PFSK-1 (cell line): ENCODE measurements around the gene KLHL22.

ENCODE experiments used
- FOXP2 ChIP-seq: optimal IDR thresholded peaks from 2 replicates; pipeline ENCODE3; 2011; ENCODE audit warnings: borderline replicate concordance, control low read depth, inconsistent platforms; ENCODE audit not compliant: insufficient read depth; ENCODE audit errors: extremely low read length, extremely low read depth
- POLR2AphosphoS5 ChIP-seq: IDR thresholded peaks from 2 replicates; pipeline ENCODE4 v1.6.1; 2012; ENCODE audit warnings: low read depth, mild to moderate bottlenecking, control low read depth, low read length, moderate library complexity
- REST ChIP-seq, 2 experiments: IDR thresholded peaks; 2 replicates each; pipeline versions ENCODE4 v1.6.1 to v1.8.0; 2011 to 2012; ENCODE audit warnings: low read depth in 2 of 2, low read length in 2 of 2, control low read depth in 1 of 2, inconsistent platforms in 1 of 2, mild to moderate bottlenecking in 1 of 2, moderate library complexity in 1 of 2; ENCODE audit not compliant: insufficient read depth in 1 of 2
- SIN3A ChIP-seq: IDR thresholded peaks from 2 replicates; pipeline ENCODE4 v1.6.1; 2012; ENCODE audit warnings: mild to moderate bottlenecking, low read length, moderate library complexity, borderline replicate concordance; ENCODE audit not compliant: insufficient read depth
- TAF1 ChIP-seq: IDR thresholded peaks from 2 replicates; pipeline ENCODE4 v1.6.1; 2012; ENCODE audit warnings: low read length, control low read depth, borderline replicate concordance; ENCODE audit not compliant: insufficient read depth

The KLHL22 gene

DNA sequence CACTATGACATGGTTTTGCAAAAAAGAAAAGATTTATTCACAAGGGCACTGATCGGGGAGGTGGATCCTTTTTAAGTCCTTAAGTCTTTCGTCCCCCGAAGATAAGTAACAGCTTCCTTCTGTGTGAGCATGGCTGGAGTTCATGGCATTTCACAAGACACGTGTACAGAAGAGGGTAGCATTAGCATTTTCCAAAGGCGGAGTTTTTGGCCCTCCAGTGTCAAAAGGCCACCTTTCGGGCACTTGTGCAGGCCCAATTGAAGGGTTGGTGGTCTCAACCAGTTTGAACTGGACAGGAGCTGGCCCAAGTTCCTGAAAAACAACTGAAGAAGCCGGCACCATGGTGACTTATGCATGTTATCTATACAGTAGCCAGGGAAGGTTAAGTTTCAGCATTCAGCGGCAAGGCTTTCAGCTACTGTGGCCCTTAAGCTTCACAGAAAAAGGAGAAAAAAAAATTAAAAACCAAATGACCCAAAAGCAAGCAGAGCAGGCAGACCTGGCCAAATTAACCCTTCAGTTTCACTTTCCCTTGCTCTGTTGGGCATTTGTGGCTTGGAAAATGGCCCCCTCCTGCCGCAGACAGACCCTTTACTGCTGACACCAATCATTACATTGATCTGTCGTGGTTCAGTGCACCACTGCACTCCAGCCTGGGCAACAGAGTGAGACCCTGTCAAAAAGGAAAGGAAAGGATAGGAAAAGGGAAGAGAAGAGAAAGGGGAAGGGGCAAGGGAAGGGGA, 83.0 kb downstream of the KLHL22 start:
- TF ChIP-seq FOXP2 (no peak), TAF1 (no peak), REST (IDR thresholded peaks at IDR 0.05; ENCODE audit: insufficient read depth in 1 of 2, low read depth in 2 of 2, low read length in 2 of 2) (no peak), SIN3A (no peak), POLR2AphosphoS5 (no peak)

DNA sequence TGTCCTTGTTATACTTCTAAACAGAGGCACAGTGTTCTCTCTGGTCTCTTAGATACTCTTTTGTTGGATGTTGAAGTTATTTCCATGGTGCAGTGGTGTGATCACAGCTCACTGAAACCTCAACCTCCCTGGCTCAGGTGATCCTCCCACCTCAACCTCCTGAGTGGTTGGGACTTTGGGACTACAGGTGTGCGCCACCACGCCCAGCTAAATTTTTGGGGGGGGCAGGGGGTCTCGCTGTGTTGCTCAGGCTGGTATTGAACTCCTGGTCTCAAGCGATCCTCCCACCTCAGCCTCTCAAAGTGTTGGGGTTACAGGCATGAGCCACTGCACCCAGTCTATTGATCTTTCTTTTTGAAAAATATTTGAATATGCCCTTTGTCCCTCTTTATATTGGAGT, 86.7 kb downstream of the KLHL22 start:
- no peak for TF ChIP-seq POLR2AphosphoS5
- no peak for TF ChIP-seq SIN3A
- TF ChIP-seq TAF1 = no peak
- TF ChIP-seq FOXP2 = no peak
- no peak for TF ChIP-seq REST (IDR thresholded peaks at IDR 0.05; ENCODE audit: insufficient read depth in 1 of 2, low read depth in 2 of 2, low read length in 2 of 2)

GRCh38 chr22:20407829-20408228, 87.8 kb downstream of the KLHL22 start:
- TF ChIP-seq TAF1 = no peak
- no peak for TF ChIP-seq REST (IDR thresholded peaks at IDR 0.05; ENCODE audit: insufficient read depth in 1 of 2, low read depth in 2 of 2, low read length in 2 of 2)
- TF ChIP-seq FOXP2 = no peak
- TF ChIP-seq SIN3A = no peak
- TF ChIP-seq POLR2AphosphoS5 = no peak

GRCh38 chr22:20406686-20407408, 88.7 kb downstream of the KLHL22 start:
- no peak for TF ChIP-seq POLR2AphosphoS5
- TF ChIP-seq SIN3A = no peak
- TF ChIP-seq TAF1 = no peak
- no peak for TF ChIP-seq REST (IDR thresholded peaks at IDR 0.05; ENCODE audit: insufficient read depth in 1 of 2, low read depth in 2 of 2, low read length in 2 of 2)
- no peak for TF ChIP-seq FOXP2
